NT2/D1 (cell line): Measurements from ENCODE around the gene EPB41L1.

ENCODE experiments used
- SUZ12 ChIP-seq: IDR thresholded peaks from 2 replicates; pipeline ENCODE4 v1.6.1; 2011; ENCODE audit not compliant: insufficient read length, insufficient read depth; ENCODE audit errors: extremely low read depth
- YY1 ChIP-seq: IDR thresholded peaks from 2 replicates; pipeline ENCODE4 v1.6.1; 2011; ENCODE audit not compliant: insufficient read length, insufficient read depth
- ZNF274 ChIP-seq: IDR thresholded peaks from 2 replicates; pipeline ENCODE4 v1.6.1; 2011; ENCODE audit warnings: mild to moderate bottlenecking, low read depth, low read length

- TF ChIP-seq YY1: no peak
- TF ChIP-seq ZNF274: no peak
- no peak for TF ChIP-seq SUZ12
Measured at GRCh38 chr20:36230019-36230418, 75.5 kb downstream of the EPB41L1 start.
